Cardiac muscle cell (in vitro differentiated cells and primary cell): ENCODE data around the gene AGAP1. TPM values are rescaled to one million over a fixed set of nuclear protein-coding genes. Genes with fewer than 3 reads are reported as not detected.

ENCODE experiments used
- DNase-seq, 2 donors: peaks; one replicate each; pipeline versions ENCODE4 v3.0.0 to v3.0.0-alpha.2; 2010 to 2017; ENCODE audit warnings: low read depth in 1 of 2, low spot score in 1 of 2
- H3K27ac ChIP-seq: fragments of 200-600 bp; sonication (generic); 2 replicates; pipeline ENCODE4 v1.5.1; 2016
- H3K27me3 ChIP-seq: fragments of 200-600 bp; sonication (generic); 2 replicates; pipeline ENCODE4 v1.6.0; 2016; ENCODE audit warnings: control low read depth
- H3K36me3 ChIP-seq: fragments of 200-600 bp; sonication (generic); 2 replicates; pipeline ENCODE4 v1.5.1; 2016; ENCODE audit warnings: control low read depth
- H3K4me1 ChIP-seq: fragments of 200-600 bp; sonication (generic); 2 replicates; pipeline ENCODE4 v1.8.1; 2017; ENCODE audit warnings: low read depth, mild to moderate bottlenecking, mixed run types
- H3K4me3 ChIP-seq: fragments of 200-600 bp; sonication (generic); 2 replicates; pipeline ENCODE4 v1.5.1; 2016; ENCODE audit warnings: mild to moderate bottlenecking
- H3K9me3 ChIP-seq: fragments of 200-600 bp; sonication (generic); 2 replicates; pipeline ENCODE4 v1.5.1; 2017; ENCODE audit warnings: low read depth, mild to moderate bottlenecking, control low read depth
- polyA plus RNA-seq: library from polyadenylated mRNA; unstranded; fragments of >200 nt; fragmentation: Nextera tagmentation; extraction: Ambion mirVana; gene quantifications from 2 replicates; pipeline ENCODE4 v1.2.1, GENCODE V29; 2016
- total RNA-seq: library from RNA; depleted of rRNA; stranded (reverse); fragments of >200 nt; gene quantifications from 2 replicates; pipeline ENCODE4 v1.2.3, GENCODE V29; 2016
- TF ChIP-seq, protein P1 (sequence below): IDR thresholded peaks from 2 replicates; pipeline ENCODE4 v1.5.1; 2012; ENCODE audit warnings: low read depth, mild to moderate bottlenecking, low read length

Gene AGAP1
- total and polyA plus RNA-seq, 2 experiments from 2014 or later = 8.6 to 38.2 TPM

- no peak overlapping the region for H3K4me3 ChIP-seq
- H3K4me1 ChIP-seq = no peaks in the 10 kb centered on the region
- no peaks in the 10 kb centered on the region for H3K27me3 ChIP-seq
- TF ChIP-seq, protein P1, sequence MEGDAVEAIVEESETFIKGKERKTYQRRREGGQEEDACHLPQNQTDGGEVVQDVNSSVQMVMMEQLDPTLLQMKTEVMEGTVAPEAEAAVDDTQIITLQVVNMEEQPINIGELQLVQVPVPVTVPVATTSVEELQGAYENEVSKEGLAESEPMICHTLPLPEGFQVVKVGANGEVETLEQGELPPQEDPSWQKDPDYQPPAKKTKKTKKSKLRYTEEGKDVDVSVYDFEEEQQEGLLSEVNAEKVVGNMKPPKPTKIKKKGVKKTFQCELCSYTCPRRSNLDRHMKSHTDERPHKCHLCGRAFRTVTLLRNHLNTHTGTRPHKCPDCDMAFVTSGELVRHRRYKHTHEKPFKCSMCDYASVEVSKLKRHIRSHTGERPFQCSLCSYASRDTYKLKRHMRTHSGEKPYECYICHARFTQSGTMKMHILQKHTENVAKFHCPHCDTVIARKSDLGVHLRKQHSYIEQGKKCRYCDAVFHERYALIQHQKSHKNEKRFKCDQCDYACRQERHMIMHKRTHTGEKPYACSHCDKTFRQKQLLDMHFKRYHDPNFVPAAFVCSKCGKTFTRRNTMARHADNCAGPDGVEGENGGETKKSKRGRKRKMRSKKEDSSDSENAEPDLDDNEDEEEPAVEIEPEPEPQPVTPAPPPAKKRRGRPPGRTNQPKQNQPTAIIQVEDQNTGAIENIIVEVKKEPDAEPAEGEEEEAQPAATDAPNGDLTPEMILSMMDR = no peak
- H3K36me3 ChIP-seq = no peaks in the 10 kb centered on the region
- no peaks in the 10 kb centered on the region for H3K9me3 ChIP-seq
- no peak overlapping the region for H3K27ac ChIP-seq
- no peak for DNase-seq
These were observed 349.9 kb downstream of the AGAP1 start for GRCh38 chr2:235843591-235844395.

GRCh38 chr2:235844561-235844960 lies 350.7 kb downstream of the AGAP1 start:
- H3K27me3 ChIP-seq = no peaks in the 10 kb centered on the region
- no peak for DNase-seq
- no peak overlapping the region for H3K4me3 ChIP-seq
- no peak overlapping the region for H3K27ac ChIP-seq
- no peaks in the 10 kb centered on the region for H3K4me1 ChIP-seq
- no peaks in the 10 kb centered on the region for H3K9me3 ChIP-seq
- no peaks in the 10 kb centered on the region for H3K36me3 ChIP-seq
- TF ChIP-seq, protein P1 = no peak

DNA sequence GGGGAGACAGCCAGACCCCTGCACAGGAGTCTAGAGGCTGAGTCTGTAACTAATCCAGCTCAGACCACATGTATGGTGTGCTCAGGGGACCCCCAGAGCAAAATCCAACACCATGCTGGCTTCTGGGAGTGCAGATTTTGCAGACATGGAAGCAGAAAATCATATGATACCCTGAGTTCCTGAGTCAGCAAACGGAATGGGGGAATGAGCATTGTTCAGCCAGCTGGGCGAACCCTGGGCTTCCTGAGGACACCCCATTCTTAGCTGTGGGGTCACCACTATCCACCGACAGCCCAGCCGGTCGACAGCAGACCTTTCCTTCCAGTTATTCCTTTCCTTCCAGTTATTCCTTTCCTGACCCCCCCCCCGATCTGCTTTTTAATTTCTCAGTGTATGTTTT lies 351.4 kb downstream of the AGAP1 start:
- H3K27me3 ChIP-seq = no peaks in the 10 kb centered on the region
- TF ChIP-seq, protein P1 = no peak
- H3K4me1 ChIP-seq = no peaks in the 10 kb centered on the region
- no peak for DNase-seq
- no peaks in the 10 kb centered on the region for H3K9me3 ChIP-seq
- no peak overlapping the region for H3K27ac ChIP-seq
- no peaks in the 10 kb centered on the region for H3K36me3 ChIP-seq
- no peak overlapping the region for H3K4me3 ChIP-seq

DNA sequence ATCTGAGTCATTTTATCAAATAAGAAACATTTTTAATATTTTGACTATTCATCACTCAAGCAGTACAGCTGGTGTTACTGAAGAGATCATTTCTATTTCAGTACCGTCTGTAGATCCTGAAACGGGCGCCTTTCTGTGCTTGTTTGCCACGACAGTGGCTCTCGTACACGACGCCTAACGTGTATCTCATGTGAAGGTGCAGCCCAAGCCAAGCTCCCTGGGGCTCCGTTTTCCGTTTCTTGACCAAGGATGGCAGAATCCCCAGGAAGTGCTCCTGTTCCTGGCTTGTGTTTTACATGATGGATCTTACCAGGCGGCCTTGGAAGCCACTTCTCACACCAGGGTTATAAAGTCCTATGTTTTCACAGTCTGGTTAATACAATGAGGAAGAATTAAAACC lies 353.7 kb downstream of the AGAP1 start:
- Histone ChIP-seq H3K4me3 (no peak overlapping the region), H3K9me3 (no peaks in the 10 kb centered on the region), H3K36me3 (no peaks in the 10 kb centered on the region), H3K27ac (no peak overlapping the region), H3K27me3 (no peaks in the 10 kb centered on the region), H3K4me1 (peaks cover 6% of the 10 kb centered on the region)
- DNase-seq = no peak
- TF ChIP-seq, protein P1 = no peak

GRCh38 chr2:235848055-235848454 lies 354.2 kb downstream of the AGAP1 start:
- no peak overlapping the region for H3K27ac ChIP-seq
- no peak for DNase-seq

More at GRCh38 chr2:235848055-235848454, 354.2 kb downstream of the AGAP1 start:
- no peak overlapping the region for H3K4me3 ChIP-seq
- H3K9me3 ChIP-seq = no peaks in the 10 kb centered on the region
- peaks cover 10% of the 10 kb centered on the region for H3K4me1 ChIP-seq
- no peaks in the 10 kb centered on the region for H3K36me3 ChIP-seq
- TF ChIP-seq, protein P1 = no peak
- H3K27me3 ChIP-seq = no peaks in the 10 kb centered on the region
